IMR-90 (cell line): ENCODE measurements around the gene GBA2. TPM values are rescaled to one million over a fixed set of nuclear protein-coding genes. Genes with fewer than 3 reads are reported as not detected.
A peak's percentile ranks its signal among the peaks of the same experiment; 100 is the strongest.

ENCODE experiments used
- ATAC-seq: fragments of 200-7000 bp; cut with Tn5 transposase; 2 replicates; pipeline ENCODE4 v1.9.1; 2020; ENCODE audit warnings: low read depth, mild to moderate bottlenecking, moderate library complexity
- BruUV-seq: library from RNA; stranded (reverse); fragments of 400-500 nt; replicated peaks from 2 replicates; lab custom pipeline; 2021; lab: Mats Ljungman, UMichigan
- CTCF ChIA-PET: fragments of 300-600 bp; formaldehyde crosslinking; extraction: SDS; loops from one replicate; lab custom pipeline; 2021; ENCODE audit warnings: antibody characterized with exemption; lab: Yijun Ruan, JAX
- POLR2A ChIA-PET: fragments of 300-600 bp; sonication (Branson Sonifier 250); formaldehyde crosslinking; loops from one replicate; lab custom pipeline; 2022; ENCODE audit warnings: antibody characterized with exemption; ENCODE audit not compliant: unreplicated experiment; lab: Charles Lee
- DNase-seq: peaks from one replicate; pipeline ENCODE4 v3.0.0; 2013
- H2AFZ ChIP-seq: replicated peaks from 2 replicates; pipeline ENCODE3; 2013; ENCODE audit warnings: low read length, mild to moderate bottlenecking; ENCODE audit not compliant: poor library complexity
- H2AK5ac ChIP-seq: 2 replicates; pipeline ENCODE4 v1.6.1; 2013; ENCODE audit warnings: low read depth, low read length, inconsistent platforms
- H2AK9ac ChIP-seq: replicated peaks from 2 replicates; pipeline ENCODE3; 2013; ENCODE audit warnings: mild to moderate bottlenecking, low read depth, low read length, moderate library complexity; ENCODE audit not compliant: poor library complexity
- H2BK120ac ChIP-seq: 2 replicates; pipeline ENCODE4 v1.6.1; 2013; ENCODE audit warnings: low read depth, low read length, inconsistent platforms
- H2BK15ac ChIP-seq: 3 replicates; pipeline ENCODE4 v1.6.1; 2013; ENCODE audit warnings: low read depth, low read length, inconsistent platforms
- H2BK20ac ChIP-seq: 2 replicates; pipeline ENCODE4 v1.6.1; 2013; ENCODE audit warnings: low read depth, mild to moderate bottlenecking, inconsistent platforms, low read length, moderate library complexity
- H2BK5ac ChIP-seq: 2 replicates; pipeline ENCODE4 v1.6.1; 2013; ENCODE audit warnings: mild to moderate bottlenecking, low read depth, low read length, inconsistent platforms; ENCODE audit not compliant: poor library complexity, severe bottlenecking
- H3K14ac ChIP-seq: replicated peaks from 2 replicates; pipeline ENCODE4 v1.6.1; 2013; ENCODE audit warnings: low read depth, low read length, inconsistent platforms
- H3K18ac ChIP-seq: 2 replicates; pipeline ENCODE4 v1.6.1; 2013; ENCODE audit warnings: low read depth, low read length, control low read depth
- H3K23ac ChIP-seq: 2 replicates; pipeline ENCODE4 v1.6.1; 2013; ENCODE audit warnings: low read depth, low read length, inconsistent platforms
- H3K27ac ChIP-seq: 2 replicates; pipeline ENCODE4 v1.5.1; 2013; ENCODE audit warnings: mild to moderate bottlenecking, control low read depth, low read length; ENCODE audit not compliant: insufficient read depth
- H3K27me3 ChIP-seq: 2 replicates; pipeline ENCODE4 v1.6.1; 2013; ENCODE audit warnings: low read length; ENCODE audit not compliant: control insufficient read depth, insufficient read depth
- H3K36me3 ChIP-seq: 2 replicates; pipeline ENCODE4 v1.6.1; 2013; ENCODE audit warnings: low read length, mixed read lengths; ENCODE audit not compliant: control insufficient read depth, insufficient read depth
- H3K4ac ChIP-seq: 2 replicates; pipeline ENCODE4 v1.6.1; 2013; ENCODE audit warnings: low read depth, low read length, inconsistent platforms
- H3K4me1 ChIP-seq: 2 replicates; pipeline ENCODE4 v1.6.1; 2013; ENCODE audit warnings: low read length, mixed read lengths; ENCODE audit not compliant: control insufficient read depth, insufficient read depth
- H3K4me2 ChIP-seq: 2 replicates; pipeline ENCODE4 v1.6.1; 2013; ENCODE audit warnings: low read depth, mild to moderate bottlenecking, control low read depth, low read length, moderate library complexity
- H3K4me3 ChIP-seq: 2 replicates; pipeline ENCODE4 v1.5.1; 2013; ENCODE audit warnings: low read depth, mild to moderate bottlenecking, control low read depth, low read length, moderate library complexity; ENCODE audit not compliant: insufficient read depth
- H3K56ac ChIP-seq: 2 replicates; pipeline ENCODE4 v1.6.1; 2013; ENCODE audit warnings: low read length, inconsistent platforms; ENCODE audit not compliant: insufficient read depth; ENCODE audit errors: extremely low read depth
- H3K79me1 ChIP-seq, 2 experiments: 2 replicates each; pipeline ENCODE4 v1.6.1; 2013; ENCODE audit warnings: low read length in 2 of 2, inconsistent platforms in 1 of 2, low read depth in 1 of 2
- H3K9ac ChIP-seq: 2 replicates; pipeline ENCODE4 v1.6.1; 2013; ENCODE audit warnings: low read depth, low read length, control low read depth
- H3K9me1 ChIP-seq: 2 replicates; pipeline ENCODE4 v1.6.1; 2013; ENCODE audit warnings: low read length, inconsistent platforms; ENCODE audit not compliant: insufficient read depth
- H3K9me3 ChIP-seq: 2 replicates; pipeline ENCODE4 v1.6.1; 2013; ENCODE audit warnings: low read length; ENCODE audit not compliant: control insufficient read depth, insufficient read depth
- H4K20me1 ChIP-seq: 2 replicates; pipeline ENCODE4 v1.6.1; 2013; ENCODE audit warnings: low read length, inconsistent platforms; ENCODE audit not compliant: insufficient read depth
- H4K5ac ChIP-seq: 2 replicates; pipeline ENCODE4 v1.6.1; 2013; ENCODE audit warnings: mild to moderate bottlenecking, low read depth, low read length, control low read depth
- H4K8ac ChIP-seq, 2 experiments: 2 replicates each; pipeline ENCODE4 v1.6.1; 2013; ENCODE audit warnings: low read depth in 2 of 2, low read length in 2 of 2, control low read depth in 1 of 2, inconsistent platforms in 1 of 2
- H4K91ac ChIP-seq: 2 replicates; pipeline ENCODE4 v1.6.1; 2013; ENCODE audit warnings: low read depth, low read length, inconsistent platforms; ENCODE audit not compliant: insufficient read depth
- CHD1 ChIP-seq: IDR thresholded peaks from 2 replicates; pipeline ENCODE4 v1.6.1; 2012; ENCODE audit warnings: low read depth, low read length, improper control_type of control experiment
- FOS ChIP-seq: fragments of 150-350 bp; IDR thresholded peaks from 2 replicates; pipeline ENCODE4 v1.6.1; 2016; ENCODE audit warnings: low read depth, low read length
- MAFK ChIP-seq: IDR thresholded peaks from 2 replicates; pipeline ENCODE4 v1.6.1; 2012; ENCODE audit warnings: low read depth, low read length, improper control_type of control experiment
- MAZ ChIP-seq: IDR thresholded peaks from 2 replicates; pipeline ENCODE4 v1.6.1; 2012; ENCODE audit warnings: low read depth, mild to moderate bottlenecking, low read length, improper control_type of control experiment, moderate library complexity, borderline replicate concordance
- MXI1 ChIP-seq: IDR thresholded peaks from 2 replicates; pipeline ENCODE4 v1.6.1; 2012; ENCODE audit warnings: low read depth, mild to moderate bottlenecking, low read length, moderate library complexity, borderline replicate concordance
- NFE2L2 ChIP-seq: fragments of 150-350 bp; IDR thresholded peaks from 2 replicates; pipeline ENCODE4 v1.6.1; 2016; ENCODE audit warnings: low read depth, mild to moderate bottlenecking, low read length
- RCOR1 ChIP-seq: IDR thresholded peaks from 2 replicates; pipeline ENCODE4 v1.6.1; 2012; ENCODE audit warnings: mild to moderate bottlenecking, low read length, improper control_type of control experiment; ENCODE audit not compliant: insufficient replicate concordance
- RFX5 ChIP-seq: IDR thresholded peaks from 2 replicates; pipeline ENCODE4 v1.8.0; 2012; ENCODE audit warnings: low read depth, mild to moderate bottlenecking, low read length, moderate library complexity
- WGBS, 2 experiments: methylation state at CpG; one replicate each; pipeline versions ENCODE4 v1.1.5 to v1.1.7; 2013; ENCODE audit warnings: missing lambda C conversion rate in 2 of 2; ENCODE audit not compliant: insufficient read length in 1 of 2; ENCODE audit errors: extremely low coverage in 2 of 2; 5-methylcytosine and 5-hydroxymethylcytosine counted together
- dilution Hi-C: fragments of 300-500 bp; cut with HindIII; formaldehyde crosslinking; loops from one replicate; pipeline ENCODE4 v1.14.3; 2018; ENCODE audit warnings: low sequenced_read_pairs; ENCODE audit not compliant: unreplicated experiment
- in situ Hi-C: fragments of 300-500 bp; cut with MboI; formaldehyde crosslinking; loops from 3 replicates; pipeline ENCODE4 v1.14.3; 2019; ENCODE audit warnings: low sequenced_read_pairs, inconsistent platforms, mixed read lengths
- intact Hi-C: fragments of 100-400 bp; cut with micrococcal nuclease; formaldehyde crosslinking; loops from 2 replicates; pipeline ENCODE4 v1.10.0; 2022
- polyA plus RNA-seq, 3 experiments: library from polyadenylated mRNA; depleted of rRNA; stranded (reverse); fragments of >200 nt; gene quantifications; 2 replicates each; pipeline ENCODE4 v1.2.3, GENCODE V29; 2012; ENCODE audit warnings: low replicate concordance in 1 of 3
- total RNA-seq: library from RNA; depleted of rRNA; stranded (reverse); fragments of >200 nt; gene quantifications from 2 replicates; pipeline ENCODE4 v1.2.3, GENCODE V29; 2012
- TF ChIP-seq, protein P1 (sequence below): fragments of 150-350 bp; IDR thresholded peaks from 2 replicates; pipeline ENCODE4 v1.6.1; 2016; ENCODE audit warnings: low read depth, mild to moderate bottlenecking, low read length, moderate library complexity, borderline replicate concordance

The GBA2 gene
- total and polyA plus RNA-seq, 2 of the 4 experiments (the other 2 are of a cell fraction): 18.1 to 38.2 TPM

DNA sequence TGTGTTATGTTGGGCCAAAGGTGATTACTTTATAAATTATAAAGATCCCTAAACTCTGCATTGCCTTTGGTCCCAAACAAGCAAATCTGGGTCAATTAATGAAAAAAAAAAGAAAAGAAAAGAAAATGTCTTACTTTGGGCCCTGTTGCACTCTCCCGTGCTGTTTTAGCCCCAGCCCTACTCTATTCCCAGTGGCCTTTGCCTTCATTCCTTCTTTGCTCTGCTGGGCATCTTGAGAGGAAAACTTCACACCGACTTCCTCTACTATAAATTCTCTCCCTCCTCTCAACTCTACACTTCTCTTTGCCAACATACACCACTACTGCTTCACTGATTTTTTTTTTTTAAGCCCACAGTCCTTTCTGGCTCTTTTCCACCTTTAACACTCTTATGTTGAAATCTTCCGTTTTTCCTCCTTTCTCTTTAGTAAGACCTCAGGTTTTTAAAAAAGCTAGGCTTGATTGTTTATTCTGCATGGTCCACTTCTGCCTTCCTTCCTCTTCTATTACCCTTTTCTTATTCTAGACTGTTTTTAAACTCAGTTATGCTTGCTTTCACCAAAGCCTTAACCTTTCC lies 9.5 kb upstream of the GBA2 start:
- no peak overlapping the region for H4K91ac ChIP-seq
- no peak overlapping the region for H2AK9ac ChIP-seq
- H4K5ac ChIP-seq: no peak overlapping the region
- no peaks in the 10 kb centered on the region for H3K79me1 ChIP-seq
- no peak overlapping the region for H3K18ac ChIP-seq
- ChIA-PET CTCF (interaction anchor here (0.6 kb wide), 1 partner anchor 18 kb away, joined by 3 read pairs; no protein-coding TSS in a partner anchor), POLR2A (no interaction called here)
- no peak overlapping the region for H3K14ac ChIP-seq
- intact Hi-C loops: no loop called here
- H3K4me2 ChIP-seq: no peak overlapping the region
- no peak overlapping the region for H2BK5ac ChIP-seq
- H3K27me3 ChIP-seq: peaks cover 2% of the 10 kb centered on the region; the same call in 1 of the 2 replicates
- H3K4me3 ChIP-seq: no peak overlapping the region
- H4K20me1 ChIP-seq: no peaks in the 10 kb centered on the region
- TF ChIP-seq, protein P1, sequence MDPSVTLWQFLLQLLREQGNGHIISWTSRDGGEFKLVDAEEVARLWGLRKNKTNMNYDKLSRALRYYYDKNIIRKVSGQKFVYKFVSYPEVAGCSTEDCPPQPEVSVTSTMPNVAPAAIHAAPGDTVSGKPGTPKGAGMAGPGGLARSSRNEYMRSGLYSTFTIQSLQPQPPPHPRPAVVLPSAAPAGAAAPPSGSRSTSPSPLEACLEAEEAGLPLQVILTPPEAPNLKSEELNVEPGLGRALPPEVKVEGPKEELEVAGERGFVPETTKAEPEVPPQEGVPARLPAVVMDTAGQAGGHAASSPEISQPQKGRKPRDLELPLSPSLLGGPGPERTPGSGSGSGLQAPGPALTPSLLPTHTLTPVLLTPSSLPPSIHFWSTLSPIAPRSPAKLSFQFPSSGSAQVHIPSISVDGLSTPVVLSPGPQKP: no peak
- no peak for TF ChIP-seq RCOR1
- no peak for TF ChIP-seq FOS
- TF ChIP-seq RFX5: no peak
- TF ChIP-seq MAFK: no peak
- TF ChIP-seq MAZ: no peak
- TF ChIP-seq MXI1: no peak
- TF ChIP-seq NFE2L2: no peak
- TF ChIP-seq CHD1: no peak
- no peak overlapping the region for H2AK5ac ChIP-seq
- H4K8ac ChIP-seq: no peak overlapping the region
- H3K9me3 ChIP-seq: no peaks in the 10 kb centered on the region
- WGBS, 2 experiments: 81% methylated on average over 2 of the region's 3 CpGs; no CpG with 5 or more reads in 1 of the 2 experiments
- no peak overlapping the region for H2BK15ac ChIP-seq
- no peak overlapping the region for H3K23ac ChIP-seq
- DNase-seq (no peak), ATAC-seq (0 out of 2 replicates have a peak, but pooled peaks have one; percentile 8)
- H2BK20ac ChIP-seq: no peak overlapping the region
- dilution Hi-C loops: no loop called here
- H3K27ac ChIP-seq: no peak overlapping the region
- in situ Hi-C loops: no loop called here
- H2AFZ ChIP-seq: no peak overlapping the region
- H3K4me1 ChIP-seq: peaks cover 7% of the 10 kb centered on the region; the same call in 1 of the 2 replicates
- H3K9me1 ChIP-seq: peaks cover 5% of the 10 kb centered on the region
- H3K4ac ChIP-seq: no peak overlapping the region
- peaks cover 14% of the 10 kb centered on the region for H3K36me3 ChIP-seq
- no peak overlapping the region for H3K56ac ChIP-seq
- no peak overlapping the region for H3K9ac ChIP-seq
- no peak overlapping the region for H2BK120ac ChIP-seq
- no TSS peak for BruUV-seq
